Mesodermal cell (in vitro differentiated cells): Measurements from ENCODE around the gene MYOM3.

ENCODE experiments used
- H3K27ac ChIP-seq: 2 replicates; pipeline ENCODE4 v1.7.0; 2013; ENCODE audit warnings: mild to moderate bottlenecking, low read depth, low read length, moderate library complexity; ENCODE audit not compliant: severe bottlenecking
- H3K36me3 ChIP-seq: 2 replicates; pipeline ENCODE4 v1.7.1; 2013; ENCODE audit warnings: mild to moderate bottlenecking, low read length, moderate library complexity; ENCODE audit not compliant: control insufficient read depth, insufficient read depth
- H3K4me1 ChIP-seq: one replicate; pipeline ENCODE4 v1.7.1; 2013; ENCODE audit warnings: mild to moderate bottlenecking, low read length; ENCODE audit not compliant: insufficient read depth, control insufficient read depth, poor library complexity, severe bottlenecking
- H3K4me3 ChIP-seq: 2 replicates; pipeline ENCODE4 v1.7.0; 2013; ENCODE audit warnings: low read length, control low read depth, mild to moderate bottlenecking; ENCODE audit not compliant: insufficient read depth, poor library complexity, severe bottlenecking; ENCODE audit errors: extremely low read depth
- H3K9me3 ChIP-seq: 2 replicates; pipeline ENCODE4 v1.7.1; 2013; ENCODE audit warnings: mild to moderate bottlenecking, low read length, moderate library complexity; ENCODE audit not compliant: control insufficient read depth
- WGBS, 2 experiments: methylation state at CpG; one replicate each; pipeline ENCODE4 v1.1.5; 2013; ENCODE audit warnings: missing lambda C conversion rate in 2 of 2; ENCODE audit not compliant: insufficient coverage in 2 of 2; 5-methylcytosine and 5-hydroxymethylcytosine counted together

Gene MYOM3

DNA sequence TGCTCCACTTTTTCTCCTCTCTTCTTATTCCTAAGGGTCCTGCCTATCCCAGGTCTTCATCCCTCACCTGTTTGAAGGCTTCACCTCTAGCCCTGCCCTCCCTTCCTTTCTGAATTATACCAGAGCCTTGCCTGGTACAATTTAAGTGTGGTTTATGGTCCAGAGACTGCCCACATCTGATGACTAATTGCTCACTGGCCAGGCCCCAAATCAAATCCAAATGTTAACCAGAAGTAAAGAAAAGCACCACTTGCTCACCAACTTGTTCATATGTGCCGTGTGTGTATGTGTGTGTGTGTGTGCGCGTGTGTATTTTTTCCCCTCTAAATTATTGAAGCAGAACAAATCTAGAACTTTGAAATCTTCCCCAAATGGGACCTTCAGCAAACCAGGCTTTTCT lies 26.4 kb downstream of the MYOM3 start:
- Histone ChIP-seq H3K4me1 (no peaks in the 10 kb centered on the region), H3K27ac (no peak overlapping the region), H3K9me3 (no peaks in the 10 kb centered on the region), H3K36me3 (no peaks in the 10 kb centered on the region), H3K4me3 (no peak overlapping the region)
- no CpG with 5 or more reads among the region's 3 CpGs for WGBS, 2 experiments

DNA sequence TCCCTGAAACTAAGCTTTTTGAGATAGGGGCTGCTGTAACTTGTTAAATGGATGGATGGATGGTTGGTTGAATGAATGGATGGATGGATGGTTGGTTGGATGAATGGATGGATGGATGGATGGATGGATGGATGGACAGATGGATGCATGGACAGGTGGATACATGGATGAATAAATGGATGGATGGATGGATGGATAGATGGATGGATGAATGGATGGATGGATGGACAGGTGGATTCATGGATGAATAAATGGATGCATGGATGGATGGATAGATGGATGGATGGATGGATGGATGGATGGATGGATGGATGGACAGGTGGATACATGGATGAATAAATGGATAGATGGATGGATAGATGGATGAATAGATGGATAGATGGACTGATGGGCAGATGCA lies 26.9 kb downstream of the MYOM3 start:
- no peaks in the 10 kb centered on the region for H3K4me1 ChIP-seq
- no peaks in the 10 kb centered on the region for H3K9me3 ChIP-seq
- H3K4me3 ChIP-seq = no peak overlapping the region
- no peaks in the 10 kb centered on the region for H3K36me3 ChIP-seq
- no peak overlapping the region for H3K27ac ChIP-seq

DNA sequence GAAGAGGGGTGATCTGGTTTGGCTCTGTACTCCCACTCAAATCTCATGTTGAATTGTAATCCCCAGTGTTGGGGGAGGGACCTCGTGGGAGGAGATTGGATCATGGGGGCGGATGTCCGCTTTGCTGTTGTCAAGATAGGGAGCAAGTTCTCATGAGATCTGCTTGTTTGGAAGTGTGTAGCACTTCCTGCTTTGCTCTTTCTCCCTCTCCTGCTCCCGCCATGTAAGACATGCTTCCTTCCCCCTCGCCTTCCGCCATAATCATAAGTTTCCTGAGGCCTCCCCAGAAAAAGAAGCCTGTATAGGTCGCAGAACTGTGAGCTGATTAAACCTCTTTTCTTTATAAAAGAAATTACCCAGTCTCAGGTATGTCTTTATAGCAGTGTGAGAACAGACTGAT lies 27.9 kb downstream of the MYOM3 start:
- H3K4me3 ChIP-seq = no peak overlapping the region
- no peaks in the 10 kb centered on the region for H3K4me1 ChIP-seq
- H3K9me3 ChIP-seq = no peaks in the 10 kb centered on the region
- H3K27ac ChIP-seq = no peak overlapping the region
- no peaks in the 10 kb centered on the region for H3K36me3 ChIP-seq
- WGBS, 2 experiments = 90 to 100% methylated on average over 2 of the region's 7 CpGs

DNA sequence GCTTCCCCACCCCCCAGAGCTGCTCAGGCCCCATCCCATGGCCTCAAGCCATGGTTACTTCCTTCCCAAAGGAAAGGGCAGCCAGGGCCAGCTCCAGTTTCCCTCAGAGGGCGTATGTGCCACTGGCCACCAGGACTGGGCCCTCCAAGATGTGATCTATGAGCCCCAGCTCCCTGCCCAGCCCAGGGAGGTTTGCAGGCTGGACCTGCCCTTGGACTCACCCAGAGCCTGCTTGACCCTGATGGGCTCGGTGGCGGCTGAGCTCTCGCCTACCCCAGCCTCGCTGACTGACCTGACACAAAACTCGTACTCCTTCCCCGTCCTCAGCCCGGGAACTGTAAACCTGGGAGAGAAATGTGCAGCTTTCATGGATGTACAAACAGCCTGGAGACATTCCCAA lies 29.6 kb downstream of the MYOM3 start:
- Histone ChIP-seq H3K27ac (no peak overlapping the region), H3K4me1 (no peaks in the 10 kb centered on the region), H3K9me3 (no peaks in the 10 kb centered on the region), H3K4me3 (no peak overlapping the region), H3K36me3 (no peaks in the 10 kb centered on the region)
- 87 to 89% methylated on average over 4 to 8 of the region's 8 CpGs for WGBS, 2 experiments

DNA sequence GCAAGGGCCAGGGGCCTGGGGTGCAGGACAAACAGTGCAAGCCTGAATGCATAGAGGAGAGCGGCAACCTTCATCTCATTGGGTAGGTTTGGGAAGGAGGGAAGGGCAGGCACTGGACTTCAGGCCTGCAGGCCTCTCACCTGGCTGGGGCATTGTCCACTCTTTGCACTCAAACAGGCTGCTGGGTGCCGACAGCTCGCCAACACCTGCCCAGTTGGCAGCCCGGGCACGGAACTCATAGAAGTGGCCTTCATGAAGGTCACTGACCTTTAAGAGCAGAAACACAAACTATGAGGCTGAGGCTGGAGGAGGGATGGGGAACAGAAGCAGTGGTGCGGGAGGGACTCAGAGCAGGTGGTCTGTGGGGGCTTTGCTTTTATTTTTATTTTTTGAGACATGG lies 30.7 kb downstream of the MYOM3 start:
- 85 to 91% methylated on average over 6 of the region's 6 CpGs for WGBS, 2 experiments

DNA sequence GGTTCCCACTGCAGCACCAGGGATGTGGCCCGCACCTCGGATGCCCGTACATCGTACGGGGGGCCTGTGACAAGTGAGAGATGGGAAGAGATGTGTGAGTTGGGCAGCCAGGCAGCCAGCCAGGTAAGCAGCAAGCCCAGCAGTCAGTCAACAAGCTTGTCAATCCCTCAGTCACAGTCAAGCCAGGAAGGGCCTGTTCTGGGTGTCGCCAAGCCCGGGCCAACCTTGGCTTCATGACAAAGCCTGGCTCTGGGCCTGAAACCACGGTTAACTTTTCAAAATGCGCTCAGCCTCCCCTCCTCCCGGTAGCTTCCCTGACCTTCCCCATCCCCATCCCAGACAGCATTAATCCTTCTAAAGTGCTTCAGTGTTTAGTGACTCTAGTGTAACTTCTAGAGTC lies 31.8 kb downstream of the MYOM3 start:
- no peak overlapping the region for H3K4me3 ChIP-seq
- H3K27ac ChIP-seq = no peak overlapping the region
- no peaks in the 10 kb centered on the region for H3K36me3 ChIP-seq
- H3K9me3 ChIP-seq = no peaks in the 10 kb centered on the region
- H3K4me1 ChIP-seq = no peaks in the 10 kb centered on the region
- WGBS, 2 experiments = 60 to 76% methylated on average over 3 to 7 of the region's 10 CpGs

More for the DNA sequence above, 30.7 kb downstream of the MYOM3 start:
- Histone ChIP-seq H3K4me3 (no peak overlapping the region), H3K27ac (no peak overlapping the region), H3K4me1 (no peaks in the 10 kb centered on the region), H3K9me3 (no peaks in the 10 kb centered on the region), H3K36me3 (no peaks in the 10 kb centered on the region)

DNA sequence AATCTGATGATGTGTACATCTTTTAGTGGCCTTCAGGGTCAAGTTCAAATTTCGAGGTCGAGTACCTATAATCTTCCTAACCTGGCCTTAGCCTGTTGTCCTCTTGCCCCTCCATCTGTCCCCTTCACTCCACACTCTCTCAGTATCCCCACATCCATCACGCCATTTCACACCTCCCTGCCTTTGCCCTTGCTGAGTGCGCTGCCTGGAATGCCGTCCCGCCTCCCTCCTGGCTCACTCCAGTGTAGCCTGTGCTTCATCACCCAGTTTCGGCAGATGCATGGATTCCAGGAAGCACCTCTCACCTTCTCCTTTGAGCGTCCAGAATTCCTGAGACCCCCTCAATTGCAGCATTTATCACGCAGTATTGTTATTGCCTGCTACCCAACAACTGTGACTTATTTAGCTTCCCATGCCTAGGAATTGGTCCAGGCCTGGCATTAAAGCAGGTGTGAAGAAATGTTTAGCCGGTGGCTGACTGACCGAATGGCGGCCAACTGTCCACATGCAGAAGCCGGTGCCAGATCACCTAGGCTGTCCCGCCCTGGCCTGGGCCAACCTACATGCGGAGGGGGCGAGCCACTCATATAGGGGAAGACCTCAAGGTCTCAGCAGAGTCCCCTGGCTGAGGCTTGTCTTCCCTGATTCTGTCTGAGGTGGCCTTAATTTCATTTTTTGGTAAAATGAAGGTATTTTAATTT lies 34.5 kb downstream of the MYOM3 start:
- Histone ChIP-seq H3K27ac (no peak overlapping the region), H3K4me3 (no peak overlapping the region), H3K4me1 (no peaks in the 10 kb centered on the region), H3K9me3 (no peaks in the 10 kb centered on the region), H3K36me3 (no peaks in the 10 kb centered on the region)
- WGBS, 2 experiments = 80 to 89% methylated on average over 15 to 16 of the region's 16 CpGs

DNA sequence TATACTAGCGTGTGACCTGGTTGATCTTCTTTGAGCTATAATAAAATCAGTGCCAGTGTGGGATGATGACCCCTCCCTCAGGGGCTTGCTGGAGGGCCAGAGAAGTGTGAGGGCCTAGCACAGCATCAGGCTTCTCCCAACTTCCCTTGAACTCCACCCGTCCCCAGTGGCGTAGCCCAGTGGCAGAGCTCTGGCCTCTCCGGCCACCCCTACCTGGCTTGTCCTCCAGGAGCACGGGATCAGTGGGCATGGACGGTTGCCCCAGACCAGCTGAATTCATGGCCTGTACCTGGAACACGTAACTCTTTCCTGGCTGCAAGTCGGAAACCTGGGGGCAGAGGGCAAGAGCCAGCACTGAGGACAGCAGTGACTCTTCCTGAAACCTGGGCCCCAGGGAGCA lies 36.0 kb downstream of the MYOM3 start:
- Histone ChIP-seq H3K4me1 (no peaks in the 10 kb centered on the region), H3K36me3 (no peaks in the 10 kb centered on the region), H3K4me3 (no peak overlapping the region), H3K9me3 (no peaks in the 10 kb centered on the region), H3K27ac (no peak overlapping the region)
- 92 to 94% methylated on average over 8 of the region's 8 CpGs for whole genome bisulfite sequencing, 2 experiments

DNA sequence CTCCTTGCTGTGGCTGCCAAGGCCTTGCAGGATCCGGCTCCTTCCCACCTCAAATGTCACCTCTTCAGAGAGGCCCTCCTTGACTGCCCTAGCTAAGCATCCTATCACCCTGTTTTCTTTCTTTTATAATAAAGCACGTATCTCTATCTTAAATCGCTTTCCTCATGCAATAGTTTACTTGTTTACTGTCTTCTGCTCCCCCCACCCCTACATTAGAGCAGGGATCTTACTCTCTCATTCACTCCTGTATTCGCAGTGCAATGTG lies 36.4 kb downstream of the MYOM3 start:
- no peaks in the 10 kb centered on the region for H3K9me3 ChIP-seq
- H3K36me3 ChIP-seq = no peaks in the 10 kb centered on the region
- H3K4me1 ChIP-seq = no peaks in the 10 kb centered on the region
- 90 to 95% methylated on average over 3 of the region's 4 CpGs for WGBS, 2 experiments
- no peak overlapping the region for H3K4me3 ChIP-seq
- no peak overlapping the region for H3K27ac ChIP-seq

DNA sequence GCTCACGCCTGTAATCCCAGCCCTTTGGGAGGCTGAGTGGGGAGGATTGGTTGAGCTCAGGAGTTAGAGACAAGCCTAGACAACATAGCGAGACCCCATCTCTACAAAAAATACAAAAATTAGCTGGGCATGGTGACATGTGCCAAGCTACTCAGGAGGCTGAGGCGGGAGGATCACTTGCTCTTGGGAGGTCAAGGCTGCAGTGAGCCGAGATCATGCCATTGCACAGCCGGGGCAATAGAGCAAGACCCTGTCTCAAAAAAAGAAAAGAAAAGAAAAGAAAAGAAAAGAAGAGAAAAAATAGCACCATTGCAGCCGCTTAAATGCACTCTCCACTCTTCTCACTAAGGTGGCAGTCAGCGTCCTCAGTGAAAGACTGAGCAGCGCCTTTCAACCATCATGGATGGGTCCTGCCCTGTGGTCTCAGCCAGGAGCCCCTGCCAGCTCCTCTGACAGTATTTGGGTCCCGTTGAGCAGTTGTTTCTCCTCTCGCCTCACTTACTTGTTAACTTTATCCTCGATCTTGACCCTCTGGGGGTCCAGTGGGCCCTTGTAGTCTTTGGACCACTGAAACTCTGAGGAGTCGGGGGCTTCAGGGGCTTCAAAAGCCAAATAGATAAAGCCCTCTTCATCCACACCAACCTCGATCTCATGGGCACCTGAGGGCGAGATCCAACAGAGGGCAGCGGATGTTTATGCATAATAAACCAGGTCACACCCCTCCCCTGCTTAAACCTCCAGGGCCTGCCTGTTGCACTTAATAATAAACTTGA lies 36.9 kb downstream of the MYOM3 start:
- no peaks in the 10 kb centered on the region for H3K9me3 ChIP-seq
- H3K36me3 ChIP-seq = no peaks in the 10 kb centered on the region
- H3K4me1 ChIP-seq = no peaks in the 10 kb centered on the region
- 89 to 91% methylated on average over 9 to 12 of the region's 15 CpGs for WGBS, 2 experiments
- H3K27ac ChIP-seq = no peak overlapping the region
- no peak overlapping the region for H3K4me3 ChIP-seq

DNA sequence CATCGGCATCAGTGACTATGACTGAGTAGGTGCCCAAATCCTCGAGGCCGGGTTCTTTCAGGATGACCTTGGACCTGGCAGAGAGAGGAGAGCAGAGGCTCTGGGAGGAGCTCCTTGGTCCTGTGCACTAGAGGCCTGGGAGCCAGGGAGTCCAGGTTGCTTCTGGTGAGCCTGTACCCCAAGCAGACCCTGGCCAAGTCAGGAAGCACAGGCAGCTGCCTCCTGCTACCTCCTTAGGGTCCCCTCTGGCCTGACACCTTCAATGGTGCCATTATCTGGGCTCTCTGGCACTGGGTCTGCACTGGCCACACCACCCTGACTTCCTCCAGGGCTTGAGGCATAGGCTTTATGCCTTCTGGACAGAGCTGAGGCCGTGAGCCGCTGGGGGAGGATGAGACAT lies 37.7 kb downstream of the MYOM3 start:
- Histone ChIP-seq H3K36me3 (no peaks in the 10 kb centered on the region), H3K4me3 (no peak overlapping the region), H3K27ac (no peak overlapping the region), H3K9me3 (no peaks in the 10 kb centered on the region), H3K4me1 (no peaks in the 10 kb centered on the region)
- WGBS, 2 experiments = 90 to 95% methylated on average over 4 to 5 of the region's 5 CpGs
